ENCODE measurements around the gene BBX. TPM values are rescaled to one million over a fixed set of nuclear protein-coding genes. Genes with fewer than 3 reads are reported as not detected.
A peak's percentile ranks its signal among the peaks of the same experiment; 100 is the strongest.

The BBX gene
- polyA plus RNA-seq, 1 experiment = 46.1 TPM

- DNase-seq (ENCODE audit: low read depth, low spot score) = no peak
- CTCF ChIA-PET = interaction anchor here (0.8 to 1.7 kb wide), 7 partner anchors 21 to 306 kb away, joined by 3 to 6 read pairs (median 3); no protein-coding TSS in a partner anchor
These were observed 55.3 kb downstream of the BBX start for GRCh38 chr3:107578091-107578490.

GRCh38 chr3:107578523-107578922 lies 55.8 kb downstream of the BBX start:
- Histone ChIP-seq H3K27ac (ENCODE audit: low read depth, low read length) (no peak overlapping the region), H3K4me3 (ENCODE audit: low read depth, low read length) (no peak overlapping the region), H3K27me3 (ENCODE audit: control insufficient read depth, insufficient read depth, low read length) (no peaks in the 10 kb centered on the region), H3K9me3 (ENCODE audit: control insufficient read depth, insufficient read depth, low read length) (no peaks in the 10 kb centered on the region)
- DNase-seq (ENCODE audit: low read depth, low spot score) = no peak
- ChIA-PET POLR2A (no interaction called here), CTCF (interaction anchor here (0.8 to 1.7 kb wide), 7 partner anchors 21 to 307 kb away, joined by 3 to 6 read pairs (median 3); no protein-coding TSS in a partner anchor)
- TF ChIP-seq CTCF (IDR thresholded peaks at IDR 0.05; ENCODE audit: low read depth, low read length) = no peak; the same call in 1 of the 2 replicates

More at GRCh38 chr3:107578091-107578490, 55.3 kb downstream of the BBX start:
- no peak for TF ChIP-seq CTCF (IDR thresholded peaks at IDR 0.05; ENCODE audit: low read depth, low read length)
- Histone ChIP-seq H3K27ac (ENCODE audit: low read depth, low read length) (peak overlapping the region; percentile 13), H3K27me3 (ENCODE audit: control insufficient read depth, insufficient read depth, low read length) (no peaks in the 10 kb centered on the region), H3K4me3 (ENCODE audit: low read depth, low read length) (no peak overlapping the region), H3K9me3 (ENCODE audit: control insufficient read depth, insufficient read depth, low read length) (no peaks in the 10 kb centered on the region)
- POLR2A ChIA-PET = no interaction called here

DNA sequence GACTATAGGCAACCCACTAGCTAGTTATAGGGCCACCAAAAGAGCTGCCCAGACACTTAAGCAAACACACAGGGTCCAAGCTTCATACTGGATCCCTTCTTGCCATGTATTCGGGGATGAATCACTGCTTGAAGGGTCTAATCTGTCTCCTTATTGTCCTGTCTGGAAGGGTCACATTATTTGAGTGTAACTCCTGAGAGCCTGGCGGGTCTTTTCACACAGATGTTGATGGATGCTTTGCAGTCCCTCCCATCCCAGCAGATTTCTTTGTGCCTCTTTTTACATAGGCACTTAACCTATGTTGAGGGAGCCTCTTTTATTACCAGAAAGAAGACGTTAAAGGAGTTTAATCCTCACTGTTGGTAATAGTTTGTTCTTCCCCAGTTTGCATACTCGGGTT lies 56.6 kb downstream of the BBX start:
- POLR2A ChIA-PET = no interaction called here
- Histone ChIP-seq H3K9me3 (ENCODE audit: control insufficient read depth, insufficient read depth, low read length) (no peaks in the 10 kb centered on the region), H3K27ac (ENCODE audit: low read depth, low read length) (no peak overlapping the region), H3K27me3 (ENCODE audit: control insufficient read depth, insufficient read depth, low read length) (no peaks in the 10 kb centered on the region), H3K4me3 (ENCODE audit: low read depth, low read length) (no peak overlapping the region)
- DNase-seq (ENCODE audit: low read depth, low spot score) = no peak
- CTCF ChIA-PET = interaction anchor here (1.4 to 1.7 kb wide), 2 partner anchors 97 to 111 kb away, joined by 4 to 6 read pairs; no protein-coding TSS in a partner anchor
- TF ChIP-seq CTCF (IDR thresholded peaks at IDR 0.05; ENCODE audit: low read depth, low read length) = no peak

DNA sequence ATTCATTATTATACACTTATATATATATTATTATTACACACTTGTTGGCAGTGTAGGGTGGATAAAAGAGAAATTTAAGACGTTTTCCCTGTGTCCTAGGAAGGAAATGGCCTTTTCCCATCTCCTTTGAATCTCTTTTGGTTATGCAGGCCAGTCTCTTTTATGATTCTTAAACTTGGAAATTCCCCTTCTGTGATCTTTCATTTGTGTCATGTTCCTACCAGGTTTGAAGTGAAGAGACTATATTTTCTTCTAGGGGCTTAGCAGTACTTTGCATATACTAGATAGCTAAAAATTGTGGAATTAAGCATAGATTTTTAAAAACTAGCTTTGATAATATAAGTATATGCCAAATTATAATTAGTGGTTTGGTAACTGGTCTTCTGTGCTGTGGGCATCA lies 58.5 kb downstream of the BBX start:
- Histone ChIP-seq H3K4me3 (ENCODE audit: low read depth, low read length) (no peak overlapping the region), H3K27me3 (ENCODE audit: control insufficient read depth, insufficient read depth, low read length) (no peaks in the 10 kb centered on the region), H3K27ac (ENCODE audit: low read depth, low read length) (no peak overlapping the region), H3K9me3 (ENCODE audit: control insufficient read depth, insufficient read depth, low read length) (no peaks in the 10 kb centered on the region)
- CTCF ChIA-PET = no interaction called here
- no peak for DNase-seq (ENCODE audit: low read depth, low spot score)
- TF ChIP-seq CTCF (IDR thresholded peaks at IDR 0.05; ENCODE audit: low read depth, low read length) = no peak
- POLR2A ChIA-PET = no interaction called here

GRCh38 chr3:107588217-107588616 lies 65.5 kb downstream of the BBX start:
- H3K27me3 ChIP-seq (ENCODE audit: control insufficient read depth, insufficient read depth, low read length) = no peaks in the 10 kb centered on the region
- ChIA-PET POLR2A (no interaction called here), CTCF (interaction anchor here (1.3 to 1.8 kb wide), 2 partner anchors 14 to 102 kb away, joined by 3 to 5 read pairs; no protein-coding TSS in a partner anchor)
- H3K9me3 ChIP-seq (ENCODE audit: control insufficient read depth, insufficient read depth, low read length) = no peaks in the 10 kb centered on the region
- DNase-seq (ENCODE audit: low read depth, low spot score) = no peak
- no peak overlapping the region for H3K4me3 ChIP-seq (ENCODE audit: low read depth, low read length)
- TF ChIP-seq CTCF (IDR thresholded peaks at IDR 0.05; ENCODE audit: low read depth, low read length) = no peak
- no peak overlapping the region for H3K27ac ChIP-seq (ENCODE audit: low read depth, low read length)
